Epithelial cell of proximal tubule (primary cell): ENCODE measurements around the gene CCNF. TPM values are rescaled to one million over a fixed set of nuclear protein-coding genes. Genes with fewer than 3 reads are reported as not detected.

ENCODE experiments used
- DNase-seq: peaks from one replicate; pipeline ENCODE4 v3.0.0-alpha.2; 2011; ENCODE audit warnings: low read depth
- H3K4me3 ChIP-seq: 2 replicates; pipeline ENCODE4 v1.5.1; 2011; ENCODE audit warnings: low read depth, mild to moderate bottlenecking, low read length
- CTCF ChIP-seq: conservative IDR thresholded peaks from 2 replicates; pipeline ENCODE4 v1.5.1; 2012; ENCODE audit warnings: low read depth, mild to moderate bottlenecking, low read length
- total RNA-seq: library from RNA; depleted of rRNA; stranded (reverse); fragments of >200 nt; gene quantifications from 2 replicates; pipeline ENCODE4 v1.2.3, GENCODE V29; 2015

CCNF gene
- total RNA-seq, 1 donor from 2014 or later, result 47.5 TPM

- no peak overlapping the region for H3K4me3 ChIP-seq
- TF ChIP-seq CTCF, result no peak
Observed at GRCh38 chr16:2422123-2422867, 7.0 kb upstream of the CCNF start.

GRCh38 chr16:2424061-2425007 is 4.9 kb upstream of the CCNF start:
- DNase-seq, result no peak
- H3K4me3 ChIP-seq, result no peak overlapping the region
- TF ChIP-seq CTCF, result no peak

More at GRCh38 chr16:2422123-2422867, 7.0 kb upstream of the CCNF start:
- DNase-seq, result no peak

DNA sequence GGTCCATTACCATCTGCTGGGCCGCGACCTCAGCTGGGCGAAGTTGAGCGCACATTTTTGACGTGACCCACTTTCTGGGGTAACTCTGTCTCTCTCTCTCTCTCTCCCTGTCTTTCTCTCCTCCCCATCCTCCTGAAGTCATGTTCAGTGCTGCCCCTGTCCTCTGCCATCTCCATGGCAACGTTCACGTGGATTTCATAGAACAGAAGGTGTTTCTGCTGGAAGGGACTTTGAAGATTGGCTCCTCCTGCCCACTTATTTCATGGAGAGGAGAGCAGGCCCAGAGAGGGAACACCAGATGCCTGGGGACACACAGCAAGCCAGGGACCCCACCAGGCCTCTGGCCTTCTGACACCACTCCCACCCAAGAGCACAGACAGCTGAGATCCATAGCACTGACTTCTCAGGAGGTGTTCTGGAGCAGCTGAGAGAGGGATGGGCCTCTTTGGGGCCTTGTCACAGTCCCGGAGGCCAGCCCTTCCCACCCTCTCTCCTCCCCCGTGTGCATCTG is 4.2 kb upstream of the CCNF start:
- DNase-seq, result no peak
- TF ChIP-seq CTCF, result no peak
- no peak overlapping the region for H3K4me3 ChIP-seq

GRCh38 chr16:2425825-2426430 is 3.3 kb upstream of the CCNF start:
- no peak for DNase-seq
- TF ChIP-seq CTCF, result no peak
- no peak overlapping the region for H3K4me3 ChIP-seq

DNA sequence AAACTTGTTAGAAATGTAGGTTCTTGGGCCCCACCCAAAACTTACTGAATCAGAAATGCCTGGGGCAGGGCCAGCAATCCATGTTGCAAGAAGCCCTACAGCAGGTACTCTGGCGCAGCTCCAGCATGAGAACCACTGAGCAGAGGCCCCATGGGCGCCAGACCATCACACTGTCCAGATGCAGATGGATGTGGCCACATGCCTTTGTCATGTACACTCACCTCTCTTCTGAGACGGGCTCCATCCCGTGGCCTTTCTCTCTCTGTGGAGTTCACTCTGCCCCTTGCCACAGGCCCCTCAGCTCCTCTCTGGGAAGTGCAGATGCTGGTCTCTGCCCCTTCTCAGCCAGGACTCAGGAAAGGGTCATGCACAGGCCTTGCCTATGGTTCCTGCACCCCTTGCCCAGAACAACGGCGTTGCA is 2.3 kb upstream of the CCNF start:
- no peak overlapping the region for H3K4me3 ChIP-seq
- TF ChIP-seq CTCF, result no peak
- DNase-seq, result no peak

- no peak for DNase-seq
- H3K4me3 ChIP-seq, result no peak overlapping the region
- TF ChIP-seq CTCF, result no peak
Observed at GRCh38 chr16:2427526-2427925, 1.7 kb upstream of the CCNF start.
